Stimulated activated CD4-positive, alpha-beta T cell treated with anti-CD3 and anti-CD28 coated beads, Interleukin-1b, Interleukin-23, amount 100 ng/mL, for 24 hours (primary cell): ENCODE data around the gene EIF2B1.
"Not testable (repeated sequence)": the region's sequence is repeated elsewhere in the genome, so short reads cannot be mapped to it uniquely, and the experiment has no call there.

Experiments
- DNase-seq, 4 experiments: peaks; one replicate each; pipeline ENCODE4 v3.0.0-alpha.2; 2020; ENCODE audit warnings: low read depth in 4 of 4, low spot score in 1 of 4

The EIF2B1 gene

DNA sequence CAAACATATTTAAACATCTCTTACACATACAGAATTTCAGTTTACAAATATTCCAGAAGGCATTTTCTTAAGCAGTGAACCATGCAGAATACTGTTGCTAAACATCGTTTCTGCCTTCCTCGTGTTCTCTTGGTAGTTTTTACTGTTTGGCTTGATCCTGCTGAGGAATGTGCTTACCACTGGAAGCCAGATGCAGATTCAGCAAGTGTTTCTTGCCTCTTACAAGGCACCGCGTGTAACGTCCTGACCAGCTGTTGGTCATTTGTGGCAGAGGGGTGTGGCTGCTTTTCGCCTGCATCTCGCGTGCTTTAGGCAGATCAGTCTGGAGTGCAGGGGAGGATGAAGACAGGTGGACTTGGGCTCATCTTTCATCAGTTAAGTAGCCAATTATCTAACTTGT is 12.4 kb downstream of the EIF2B1 start:
- no peak for DNase-seq

DNA sequence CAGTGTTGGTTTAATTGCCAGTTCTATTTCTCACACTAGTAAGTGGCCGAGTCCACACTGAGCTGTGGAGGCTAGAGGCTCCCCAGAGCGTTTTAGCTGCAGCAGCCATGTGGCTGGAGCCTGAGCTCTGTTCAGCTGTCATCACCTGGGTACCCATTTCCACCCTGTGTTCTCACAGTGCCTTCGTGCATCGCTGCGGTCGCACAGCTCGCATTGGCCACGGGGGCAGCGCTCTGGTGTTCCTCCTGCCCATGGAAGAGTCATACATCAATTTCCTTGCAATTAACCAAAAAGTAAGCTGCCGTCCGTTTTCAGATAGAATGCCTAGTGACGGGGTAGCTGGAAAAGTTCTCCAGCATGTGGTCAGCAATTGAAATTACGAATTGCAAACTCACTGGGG is 15.9 kb downstream of the EIF2B1 start:
- DNase-seq, result no peak

DNA sequence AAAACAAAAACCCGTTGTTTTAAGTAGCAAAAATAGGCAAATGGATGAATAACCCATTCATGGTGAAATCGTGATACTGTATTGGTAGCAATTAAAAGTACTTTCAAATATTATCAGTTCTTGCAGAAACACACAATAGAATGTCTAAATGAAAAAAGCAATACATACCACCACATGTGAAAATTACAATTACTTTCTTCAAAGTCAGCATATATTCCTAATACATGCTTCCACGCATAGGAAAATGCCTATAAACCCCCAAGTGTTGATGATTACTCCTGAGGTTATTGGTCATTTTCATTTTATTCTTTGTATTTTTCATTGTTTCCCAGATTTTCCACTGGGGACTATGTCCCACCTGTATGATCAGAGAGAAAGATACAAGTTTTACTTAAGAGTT is 16.3 kb downstream of the EIF2B1 start:
- DNase-seq, result no peak

DNA sequence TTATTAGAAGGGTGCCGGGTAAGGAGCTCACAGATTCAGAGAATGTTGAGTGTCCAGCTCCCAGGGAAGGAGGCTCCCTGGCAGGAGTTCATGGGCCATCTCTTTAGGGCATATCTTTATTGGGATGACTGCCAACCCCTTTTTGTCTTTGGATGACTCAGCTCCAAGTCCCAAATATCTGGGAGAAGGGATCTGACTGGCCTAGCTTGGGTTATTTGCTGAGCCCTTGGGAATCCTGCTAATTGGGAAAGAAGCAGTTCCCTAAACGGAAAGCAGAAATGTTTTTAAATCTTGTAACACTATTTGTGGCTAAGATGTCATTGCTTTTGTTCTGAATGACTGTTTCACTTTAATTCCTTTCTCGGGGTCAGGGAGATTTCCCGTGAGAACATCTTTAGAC is 19.0 kb downstream of the EIF2B1 start:
- DNase-seq, result no peak

DNA sequence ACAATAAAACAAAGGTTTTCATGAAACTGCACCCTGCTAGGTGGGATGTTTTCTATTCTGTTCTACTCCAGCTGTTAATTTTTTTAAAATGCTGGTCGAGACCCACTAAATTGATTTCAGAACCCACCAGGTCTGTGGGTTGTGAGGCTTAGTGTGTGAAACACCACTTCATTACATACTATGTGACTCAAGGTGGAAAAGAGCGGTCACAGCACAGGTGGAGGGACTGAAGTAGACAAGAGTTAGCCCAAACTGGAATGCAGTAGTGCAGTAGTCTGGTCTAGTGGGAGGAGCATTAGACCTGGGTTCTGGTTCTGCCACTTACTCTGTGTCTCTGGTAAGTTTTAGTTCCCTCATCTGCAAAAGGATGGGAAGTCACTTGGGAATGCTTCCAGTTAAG is 19.4 kb downstream of the EIF2B1 start:
- no peak for DNase-seq

DNA sequence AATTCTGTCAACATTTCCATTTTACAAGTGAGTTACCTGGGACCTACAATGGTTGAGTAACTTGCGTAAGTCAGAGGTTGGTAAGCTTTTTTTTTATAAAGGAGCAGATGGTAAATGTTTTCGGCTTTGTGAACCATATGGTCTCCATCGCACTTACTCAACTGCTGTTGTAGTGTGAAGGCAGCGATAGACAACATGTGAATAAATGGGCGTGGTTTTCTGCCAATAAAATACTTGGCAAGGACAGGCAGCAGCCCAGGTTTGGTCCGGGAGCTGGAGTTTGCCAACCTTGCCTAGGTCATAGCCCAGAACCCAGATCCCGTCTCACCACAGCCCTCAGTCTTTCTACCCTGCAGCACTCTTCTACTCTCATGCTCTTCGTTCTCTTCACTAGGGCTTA is 25.3 kb downstream of the EIF2B1 start:
- no peak for DNase-seq

DNA sequence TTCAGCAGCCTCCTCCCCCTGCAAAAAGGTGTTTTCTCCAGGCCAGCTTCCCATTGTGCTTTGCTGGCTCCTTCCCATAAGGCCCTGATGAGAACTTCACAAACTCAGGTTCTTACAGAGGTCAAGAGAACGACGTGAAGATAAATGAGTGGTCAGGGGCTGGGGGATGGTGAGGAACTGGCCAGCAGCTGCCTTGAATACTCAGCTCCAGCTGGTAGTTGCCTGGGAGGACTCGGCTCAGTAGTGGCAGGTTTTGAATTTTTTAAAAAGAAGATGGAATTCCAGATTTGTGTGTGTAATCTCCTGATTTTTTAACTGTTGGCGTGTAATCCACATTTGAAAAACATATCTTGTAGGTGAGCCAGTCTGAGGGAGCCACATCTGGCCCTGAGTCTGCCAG is 25.7 kb downstream of the EIF2B1 start:
- DNase-seq, result no peak

DNA sequence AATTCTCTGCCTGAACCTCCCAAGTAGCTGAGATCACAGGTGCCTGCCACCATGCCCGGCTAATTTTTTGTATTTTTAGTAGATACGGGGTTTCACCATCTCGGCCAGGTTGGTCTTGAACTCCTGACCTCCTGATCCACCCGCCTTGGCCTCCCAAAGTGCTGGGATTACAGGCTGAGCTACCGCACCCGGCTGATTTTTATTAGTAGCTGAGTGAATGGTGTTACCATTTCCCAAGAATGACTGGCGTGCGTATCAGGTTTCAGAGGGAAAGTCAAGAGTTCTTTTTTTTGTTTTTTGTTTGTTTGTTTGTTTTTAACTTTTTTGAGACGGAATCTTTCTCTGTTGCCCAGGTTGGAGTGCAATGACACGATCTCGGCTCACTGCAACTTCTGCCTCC is 30.0 kb downstream of the EIF2B1 start:
- not testable (repeated sequence) for DNase-seq

DNA sequence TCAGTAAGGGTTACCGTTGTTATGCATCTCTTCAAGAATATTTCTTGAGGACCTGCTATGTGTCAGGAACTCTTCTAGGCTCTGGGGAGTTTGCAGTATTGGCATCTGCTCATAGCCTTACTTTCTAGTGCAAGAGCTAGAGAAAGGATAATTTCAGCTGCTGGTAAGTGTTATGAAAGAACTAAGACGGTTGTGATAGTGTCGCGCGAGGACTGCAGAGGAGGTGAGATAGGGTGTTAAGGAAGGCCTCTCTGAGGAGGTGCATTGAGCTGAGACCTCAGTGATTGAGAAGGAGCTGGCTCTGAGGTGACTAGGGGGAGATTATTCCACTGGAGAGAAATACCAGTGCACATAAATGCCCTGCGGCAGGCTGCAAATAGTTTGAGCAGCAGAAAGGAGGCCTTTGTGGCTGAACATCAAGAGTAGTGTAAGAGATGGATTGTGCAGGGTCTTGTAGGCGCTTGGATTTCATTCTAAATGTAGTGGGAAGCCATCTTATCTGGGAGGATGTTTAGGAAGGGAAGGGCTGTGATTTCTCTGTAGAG is 30.8 kb downstream of the EIF2B1 start:
- no peak for DNase-seq

DNA sequence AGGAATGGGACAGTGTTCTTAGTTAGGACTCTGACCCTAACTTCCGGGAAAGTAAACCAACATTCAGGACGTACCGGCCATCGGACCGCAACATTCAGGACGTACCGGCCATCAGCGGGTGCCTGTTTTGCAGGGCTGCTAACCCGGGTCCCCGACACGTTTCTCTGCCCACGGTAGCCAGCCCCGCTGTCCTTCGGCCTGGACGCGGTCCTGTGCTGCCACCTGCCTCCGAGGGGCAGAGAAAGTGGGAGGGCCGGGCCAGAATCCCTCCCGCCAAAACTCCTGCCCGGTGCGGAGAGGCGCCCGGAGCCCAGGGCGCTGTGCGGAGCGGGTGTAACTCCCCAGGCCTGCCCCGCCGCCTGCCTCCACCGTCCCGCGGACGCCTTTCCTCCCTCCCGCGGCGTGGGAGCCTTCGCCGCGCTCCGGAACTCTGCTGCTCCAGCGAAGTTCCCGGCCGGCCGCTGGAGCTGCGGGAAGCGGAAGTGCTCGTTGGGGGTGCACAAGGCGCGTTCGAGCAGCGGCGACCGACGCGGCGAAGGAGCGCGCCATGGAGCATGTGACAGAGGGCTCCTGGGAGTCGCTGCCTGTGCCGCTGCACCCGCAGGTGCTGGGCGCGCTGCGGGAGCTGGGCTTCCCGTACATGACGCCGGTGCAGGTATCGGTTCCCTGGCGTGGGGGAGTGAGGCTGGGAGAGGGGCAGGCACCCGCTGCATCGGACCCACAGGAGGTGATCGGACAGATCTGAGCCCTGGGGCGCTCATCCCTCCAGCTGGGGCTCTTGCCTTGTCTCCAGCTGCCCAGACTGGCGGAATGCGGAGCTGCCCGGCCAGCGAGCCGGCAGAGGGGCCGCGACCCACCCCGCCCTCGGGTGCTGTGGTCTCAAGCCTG is 31.6 kb downstream of the EIF2B1 start, which contains the start of gene DDX55:
Gene DDX55 (plus strand): TSS at position 498 of the 888 bp plus-strand sequence. CDS start 50 bp downstream, at position 548.
- peak; percentile 63 to 76 (median 75) for DNase-seq

DNA sequence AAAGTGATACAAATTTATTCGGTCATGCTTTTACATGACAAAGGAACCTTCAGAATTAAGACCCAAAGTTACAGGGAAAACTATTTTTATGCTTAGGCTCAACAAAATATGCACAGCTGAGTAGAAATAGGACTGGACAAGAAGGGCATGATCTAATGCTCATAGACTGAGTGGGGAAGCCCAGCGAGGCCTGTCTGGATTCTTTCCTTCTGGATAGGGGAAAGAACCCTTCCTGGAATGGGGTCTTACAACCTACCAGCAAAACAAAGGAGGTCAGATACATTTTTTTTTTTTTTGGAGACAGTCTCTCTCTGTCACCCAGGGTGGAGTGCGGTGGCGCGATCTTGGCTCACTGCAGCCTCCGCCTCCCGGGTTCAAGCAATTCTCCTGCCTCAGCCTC is 33.8 kb downstream of the EIF2B1 start:
- no peak for DNase-seq

DNA sequence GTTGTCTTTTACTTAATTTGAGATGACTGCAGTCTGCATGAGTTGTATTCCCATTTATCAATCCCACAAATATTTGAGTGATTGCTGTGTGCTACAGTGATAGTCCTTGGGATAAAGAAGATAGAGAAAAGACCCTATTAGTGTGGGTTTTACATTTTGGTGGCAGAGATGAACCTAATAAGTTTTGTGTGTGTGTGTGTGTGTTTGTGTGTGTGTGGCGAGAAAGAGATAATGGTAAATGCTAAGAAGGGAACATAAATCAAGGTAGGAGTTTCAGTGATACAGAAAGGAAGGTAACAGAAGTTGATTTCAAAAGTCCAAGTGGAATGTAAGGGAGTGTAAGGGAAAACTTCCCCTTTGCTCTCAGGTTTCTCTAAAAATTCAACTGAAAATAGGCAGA is 34.2 kb downstream of the EIF2B1 start:
- no peak for DNase-seq

DNA sequence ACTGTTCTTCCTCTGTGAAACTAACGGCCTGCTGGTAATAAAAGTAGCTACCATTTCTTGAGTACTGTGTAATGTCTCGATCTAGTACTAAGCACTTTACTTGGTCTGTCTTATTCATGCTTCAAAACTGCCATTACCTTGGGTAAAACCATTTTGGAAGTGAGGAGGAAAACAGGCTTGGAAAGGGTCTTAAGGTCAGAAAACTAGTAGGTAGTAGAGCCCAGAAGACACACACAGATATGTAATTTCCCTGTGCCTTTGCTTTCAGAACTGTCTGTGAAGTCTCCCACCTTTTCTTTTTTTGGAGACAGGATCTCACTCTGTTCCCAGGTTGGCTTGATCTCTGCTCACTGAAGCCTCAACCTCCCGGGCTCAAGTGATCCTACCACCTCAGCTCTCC is 35.0 kb downstream of the EIF2B1 start:
- DNase-seq, result no peak

DNA sequence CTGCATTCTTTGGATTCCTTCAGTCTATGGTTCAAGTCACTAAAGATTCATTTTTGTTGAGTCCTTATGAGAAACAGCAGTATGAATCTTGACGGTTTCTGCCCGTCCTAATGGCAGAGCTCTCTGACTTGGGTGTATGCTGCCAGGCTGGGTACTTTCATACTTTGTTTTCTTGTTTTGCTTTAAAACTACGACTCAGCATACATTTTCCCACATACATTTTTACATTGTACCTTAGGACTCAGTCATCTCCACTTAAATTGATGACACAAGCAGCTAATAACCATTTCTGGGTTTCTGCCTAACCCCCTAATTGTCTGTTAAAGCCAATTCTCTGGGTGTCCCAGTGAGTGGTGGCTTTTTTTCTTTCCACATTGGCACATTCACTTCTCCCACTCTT is 36.4 kb downstream of the EIF2B1 start:
- DNase-seq, result no peak

DNA sequence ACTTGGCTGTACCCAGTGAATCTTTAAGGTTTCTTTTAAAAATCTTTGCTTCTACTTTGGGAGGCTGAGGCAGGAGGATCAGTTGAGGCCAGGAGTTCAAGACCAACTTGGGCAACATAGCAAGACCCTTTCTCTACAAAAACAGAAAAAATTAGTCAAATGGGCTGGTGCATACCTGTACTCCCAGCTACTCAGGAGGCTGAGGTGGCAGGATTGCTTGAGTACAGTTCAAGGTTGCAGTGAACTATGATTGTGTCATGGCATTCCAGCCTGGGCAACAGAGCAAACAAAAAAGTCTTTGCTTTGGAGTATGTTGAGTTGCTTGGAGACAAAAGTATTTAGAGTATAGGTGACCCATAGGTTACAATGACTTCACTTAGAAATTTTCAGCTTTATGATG is 37.8 kb downstream of the EIF2B1 start:
- no peak for DNase-seq

DNA sequence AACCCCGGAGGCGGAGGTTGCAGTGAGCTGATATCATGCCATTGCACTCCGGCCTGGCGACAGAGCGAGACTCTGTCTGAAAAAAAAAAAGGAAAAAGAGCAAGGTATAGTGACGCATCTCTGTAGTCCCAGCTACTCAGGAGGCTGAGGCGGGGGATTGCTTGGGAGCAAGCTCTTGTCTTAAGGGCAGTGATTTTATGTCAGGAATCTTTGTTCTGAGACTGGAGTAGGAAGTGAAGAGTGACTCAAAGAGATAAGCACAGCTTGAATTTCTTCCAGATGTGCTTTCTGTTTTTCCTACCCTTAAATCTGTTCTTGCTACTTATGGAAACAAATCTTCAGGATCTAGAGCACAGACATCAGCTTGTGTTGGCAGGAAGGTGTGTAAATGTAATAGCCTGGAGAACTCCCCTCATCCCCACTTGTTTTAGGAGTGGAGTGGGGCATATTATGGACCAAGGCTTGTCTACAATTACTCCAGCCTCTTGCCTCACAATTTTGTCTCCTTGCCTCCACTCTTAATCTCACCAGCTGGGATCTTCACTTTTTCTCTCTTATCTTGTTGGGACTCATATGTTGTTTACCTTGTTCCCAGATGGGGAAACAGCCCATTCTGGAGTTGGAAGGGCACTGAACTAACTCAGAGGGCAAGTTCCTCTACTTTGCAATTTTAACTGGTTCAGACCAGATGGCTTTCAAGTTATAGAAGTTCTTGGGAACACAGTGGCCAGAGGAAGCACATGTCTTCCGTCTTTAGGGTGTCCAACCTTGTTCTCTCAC is 41.6 kb downstream of the EIF2B1 start:
- no peak for DNase-seq

DNA sequence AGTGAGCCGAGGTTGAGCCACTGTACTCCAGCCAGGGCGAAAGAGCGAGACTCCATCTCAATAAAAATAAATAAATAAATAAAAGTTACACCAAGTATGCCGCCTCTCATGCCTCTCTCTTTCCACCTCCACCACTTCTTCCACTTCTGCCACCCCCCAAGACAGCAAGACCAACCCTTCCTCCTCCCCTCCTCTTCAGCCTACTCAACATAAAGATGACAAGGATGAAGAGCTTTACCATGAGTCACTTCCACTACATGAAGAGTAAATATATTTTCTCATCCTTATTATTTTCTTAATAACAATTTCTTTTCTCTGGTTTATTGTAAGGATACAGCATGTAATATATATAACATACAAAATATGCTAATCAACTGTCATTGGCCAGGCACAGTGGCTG is 52.7 kb downstream of the EIF2B1 start:
- DNase-seq, result no peak

DNA sequence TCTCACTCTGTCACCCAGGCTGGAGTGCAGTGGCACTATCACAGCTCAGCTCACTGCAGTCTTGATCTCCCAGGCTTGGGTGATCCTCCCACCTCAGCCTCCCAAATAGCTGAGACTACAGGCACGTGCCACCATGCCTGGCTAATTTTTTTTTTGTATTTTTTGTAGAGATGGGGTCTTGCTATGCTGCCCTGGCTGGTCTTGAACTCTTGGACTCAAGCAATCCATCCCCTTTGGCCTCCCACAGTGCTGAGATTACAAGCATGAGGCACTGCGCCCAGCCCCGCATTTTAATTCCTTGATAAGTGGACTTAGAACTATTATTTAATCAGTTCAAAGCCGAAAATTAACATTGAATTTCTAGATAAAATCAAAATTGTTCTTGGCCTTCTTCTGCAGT is 54.7 kb downstream of the EIF2B1 start:
- not testable (repeated sequence) for DNase-seq

DNA sequence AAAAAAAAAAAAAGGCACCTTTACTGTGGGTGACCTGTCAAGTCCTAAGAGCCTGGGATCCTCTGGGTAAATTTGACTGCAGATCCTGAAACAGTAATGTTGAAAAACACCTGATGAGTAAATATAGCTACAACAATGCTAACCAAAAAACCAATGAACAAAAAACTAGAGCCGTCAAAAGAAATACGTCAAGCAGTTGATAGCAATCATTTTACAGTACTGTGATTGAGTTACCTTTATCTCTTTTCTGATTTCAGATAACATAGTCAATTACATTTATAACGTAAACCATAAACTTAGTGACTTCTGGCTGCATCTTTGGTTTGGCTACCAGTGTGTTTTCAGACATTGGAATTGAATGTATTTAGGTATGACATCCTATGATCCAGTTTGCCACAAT is 55.2 kb downstream of the EIF2B1 start:
- no peak for DNase-seq

DNA sequence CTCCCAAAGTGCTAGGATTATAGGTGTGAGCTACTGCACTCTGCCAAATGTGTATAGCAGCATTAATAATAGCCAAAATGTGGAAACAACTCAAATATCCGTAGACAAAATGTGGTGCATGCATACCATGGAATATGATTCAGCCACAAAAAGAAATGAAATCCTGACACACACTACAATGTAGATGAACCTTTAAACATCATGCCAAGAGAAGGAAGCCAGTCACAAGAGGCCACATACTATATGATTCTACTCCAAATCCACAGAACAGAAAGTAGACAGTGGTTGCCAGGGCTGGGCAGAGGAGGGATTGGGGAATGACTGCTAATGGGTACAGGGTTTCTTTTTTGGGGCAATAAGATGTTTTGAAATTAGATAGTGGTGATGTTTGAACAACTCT is 56.9 kb downstream of the EIF2B1 start:
- no peak for DNase-seq

DNA sequence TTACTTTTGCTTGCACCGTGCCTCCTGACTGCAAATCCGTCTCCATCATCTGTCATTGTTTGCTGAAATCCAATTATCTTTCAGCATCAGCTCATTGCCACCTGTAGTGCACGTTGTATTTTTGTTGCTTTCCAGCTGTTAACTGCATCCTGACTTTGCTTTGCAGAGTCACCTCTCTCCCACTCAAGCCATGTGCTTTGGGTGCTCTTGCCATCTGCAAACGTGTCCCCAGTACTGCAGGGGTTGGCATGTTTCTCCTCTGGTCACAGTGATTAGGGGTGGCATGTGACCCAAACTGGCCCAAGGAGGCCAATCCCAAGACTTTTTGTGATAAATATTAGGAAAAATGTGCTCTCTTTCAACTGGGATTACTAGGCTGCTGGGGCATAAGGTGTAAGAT is 59.6 kb downstream of the EIF2B1 start:
- no peak for DNase-seq

DNA sequence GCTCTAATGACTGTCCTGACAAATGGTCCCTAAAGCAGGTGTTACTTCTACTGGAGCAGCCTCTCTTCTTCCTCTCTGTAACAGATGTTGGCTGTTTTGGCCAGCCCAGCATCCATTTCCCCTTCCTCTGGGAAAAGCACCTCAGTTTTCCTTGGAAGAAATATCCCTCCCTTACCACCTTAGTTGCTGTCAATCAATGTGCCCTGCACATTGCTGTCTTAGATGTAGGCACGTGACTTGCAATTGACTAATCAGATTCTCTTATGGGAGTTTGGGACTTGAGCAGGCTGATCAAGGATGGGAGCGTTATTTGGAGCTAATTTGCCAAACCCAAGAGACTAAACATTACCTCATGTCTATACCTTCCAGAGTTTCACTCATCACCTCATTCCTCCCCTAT is 61.1 kb downstream of the EIF2B1 start:
- no peak for DNase-seq
